Stimulated activated CD4-positive, alpha-beta T cell treated with anti-CD3 and anti-CD28 coated beads, Interleukin-1b, Interleukin-23, amount 100 ng/mL, for 1 hour (primary cell): ENCODE measurements around the gene HSD17B3.
"Not testable (repeated sequence)": the region's sequence is repeated elsewhere in the genome, so short reads cannot be mapped to it uniquely, and the experiment has no call there.

Source experiments
- DNase-seq, 2 donors: peaks; one replicate each; pipeline ENCODE4 v3.0.0-alpha.2; 2020; ENCODE audit warnings: low read depth in 2 of 2

The HSD17B3 gene

DNA sequence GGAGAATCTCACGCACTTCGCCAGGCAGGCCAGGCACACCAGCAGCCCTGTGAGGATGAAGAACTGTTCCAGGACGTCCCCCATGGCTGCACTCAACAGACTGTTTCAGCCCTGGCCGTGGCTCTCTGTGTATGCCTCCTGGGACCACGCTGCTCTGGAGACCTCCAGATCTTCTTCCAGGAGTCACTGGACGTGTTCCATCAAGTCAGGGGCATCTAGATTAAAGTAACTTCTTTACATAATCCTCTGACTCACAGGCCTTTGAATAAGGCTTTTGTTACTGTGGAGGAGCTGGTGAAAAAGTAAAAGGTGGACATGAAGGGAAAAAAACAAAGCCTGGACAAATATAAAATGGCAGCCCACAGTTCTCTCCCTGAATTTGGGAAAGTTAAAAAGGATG is at the start of gene HSD17B3:
TSS of gene HSD17B3 (minus strand) at position 156 of the 400 bp plus-strand sequence. CDS start at position 84, 72 bp downstream.
- DNase-seq, result no peak

DNA sequence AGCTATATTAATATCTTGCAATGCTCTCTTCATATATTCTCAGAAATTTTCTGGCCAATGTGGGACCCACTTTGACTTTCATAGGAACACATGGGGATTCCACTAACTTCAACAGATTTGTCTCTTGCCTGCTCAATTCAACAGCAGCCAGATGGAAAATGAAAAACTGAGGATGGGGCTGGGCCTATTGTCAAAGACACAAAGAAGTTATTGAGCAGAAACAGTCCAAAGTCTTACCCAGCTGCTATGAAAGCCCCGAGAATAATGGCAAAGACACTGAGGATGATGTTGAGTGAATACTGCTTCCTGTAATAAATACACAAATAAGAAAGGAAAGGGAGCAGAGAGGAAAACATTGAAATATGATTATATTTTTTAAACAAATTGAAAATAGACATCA is 48.9 kb upstream of the HSD17B3 start:
- no peak for DNase-seq

DNA sequence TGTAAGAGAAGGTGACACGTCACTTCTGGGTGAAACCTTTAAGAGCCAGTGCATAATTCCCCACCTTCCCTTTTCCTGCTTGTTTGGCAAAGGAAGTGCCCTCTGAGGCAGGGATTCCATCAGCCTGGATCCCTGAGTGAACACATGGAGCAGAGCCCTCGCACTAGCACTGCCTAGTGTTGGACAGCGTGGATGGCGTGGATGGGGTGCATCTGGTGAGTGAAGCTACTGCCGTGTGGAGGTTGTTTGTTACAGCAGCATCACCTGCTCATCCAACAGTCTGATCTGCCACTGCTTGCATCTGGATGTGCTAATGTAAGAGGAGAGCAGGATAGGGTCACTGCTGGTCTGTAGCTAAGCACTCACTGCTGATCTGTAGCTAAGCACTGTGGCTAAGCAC is 46.3 kb upstream of the HSD17B3 start:
- DNase-seq, result no peak

DNA sequence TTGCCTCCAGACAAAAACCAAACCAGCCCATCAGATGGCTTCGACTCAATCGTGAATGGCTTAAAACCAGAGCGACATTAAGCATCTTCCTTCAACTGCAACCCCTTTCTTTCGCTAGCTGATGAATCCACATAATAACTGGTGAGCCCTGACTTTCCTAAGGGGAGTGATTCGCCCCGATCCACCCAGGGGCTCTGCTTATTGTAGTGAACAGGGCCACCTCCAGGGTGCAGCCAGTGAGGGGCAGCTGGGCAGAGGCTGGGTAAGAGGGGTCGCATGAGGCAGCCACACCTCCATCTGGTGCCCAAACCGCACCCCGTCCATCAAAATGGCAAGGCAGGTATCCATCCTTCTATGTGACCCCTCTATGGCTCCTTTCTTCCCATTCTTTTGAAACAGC is 43.6 kb upstream of the HSD17B3 start:
- DNase-seq, result no peak

DNA sequence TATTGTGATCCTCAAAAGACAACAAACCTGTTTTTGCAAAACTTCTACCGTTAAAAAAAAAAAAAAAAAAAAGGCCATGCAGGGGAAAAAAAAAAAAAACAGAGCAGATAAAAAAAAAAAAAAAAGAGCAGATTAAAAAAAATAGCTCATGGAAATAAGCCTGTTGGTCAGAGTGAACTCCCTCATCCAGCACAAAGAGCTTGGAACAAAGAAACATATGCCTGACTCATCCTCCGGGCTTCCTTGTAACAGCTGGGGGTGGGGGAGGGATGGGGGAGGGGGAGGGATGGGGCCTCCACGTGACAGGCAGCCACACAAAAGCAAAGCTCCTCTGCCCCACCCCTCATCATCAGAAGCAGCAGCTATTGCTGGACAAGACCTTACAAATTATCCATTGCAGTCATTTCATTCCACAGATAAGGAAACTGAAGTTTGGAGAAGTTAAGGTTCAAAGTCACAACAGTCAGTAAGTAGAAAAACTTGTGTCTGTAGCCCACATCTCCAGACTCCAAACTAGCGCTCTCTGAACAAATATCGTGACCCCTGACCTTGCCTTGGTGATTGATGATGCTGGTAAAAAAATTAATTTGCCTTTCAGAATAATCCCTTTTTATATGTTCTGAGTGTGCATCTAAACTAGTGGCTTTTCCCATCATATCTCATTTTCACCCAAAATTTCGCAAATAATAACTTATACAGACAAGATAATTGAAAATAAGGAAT is 42.6 kb upstream of the HSD17B3 start:
- DNase-seq, result no peak

DNA sequence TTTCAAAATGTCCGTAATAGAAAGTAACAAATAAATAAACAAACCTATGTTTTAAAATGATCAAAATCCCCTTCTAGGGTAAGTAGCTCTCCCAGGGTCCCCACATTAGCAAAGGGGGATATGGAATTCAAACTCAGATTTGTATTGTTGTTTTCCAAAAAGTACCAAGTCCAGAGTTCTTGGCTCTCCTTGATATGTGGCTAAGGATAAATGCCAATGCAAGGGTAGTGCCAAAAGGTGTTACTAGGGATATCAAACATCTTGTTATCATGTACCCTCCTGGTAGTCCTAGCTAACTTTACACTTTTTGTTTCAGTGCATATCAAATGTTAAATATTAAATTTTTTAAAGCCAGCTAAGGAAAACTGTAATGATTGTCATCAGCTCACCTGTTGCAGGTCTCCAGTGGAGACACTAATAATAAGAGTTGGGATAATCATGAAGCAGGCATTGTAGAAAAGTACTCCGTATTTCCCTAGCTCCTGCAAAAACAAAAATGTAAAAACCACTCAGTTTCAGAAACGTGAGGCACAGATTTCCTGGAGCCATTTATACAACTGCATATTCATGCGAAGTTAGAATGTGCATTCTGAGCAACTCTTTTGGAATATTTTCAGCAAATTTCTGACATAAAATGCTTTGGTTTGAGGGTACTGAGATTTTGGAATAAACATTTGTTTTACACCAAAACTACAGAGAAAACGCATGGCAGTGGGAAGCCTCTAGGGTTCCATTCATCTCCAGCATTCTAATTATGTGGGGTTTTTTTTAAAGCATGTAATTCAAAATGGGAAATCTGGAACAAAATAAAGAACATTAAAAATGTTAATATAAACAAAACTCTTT is 41.8 kb upstream of the HSD17B3 start:
- no peak for DNase-seq

DNA sequence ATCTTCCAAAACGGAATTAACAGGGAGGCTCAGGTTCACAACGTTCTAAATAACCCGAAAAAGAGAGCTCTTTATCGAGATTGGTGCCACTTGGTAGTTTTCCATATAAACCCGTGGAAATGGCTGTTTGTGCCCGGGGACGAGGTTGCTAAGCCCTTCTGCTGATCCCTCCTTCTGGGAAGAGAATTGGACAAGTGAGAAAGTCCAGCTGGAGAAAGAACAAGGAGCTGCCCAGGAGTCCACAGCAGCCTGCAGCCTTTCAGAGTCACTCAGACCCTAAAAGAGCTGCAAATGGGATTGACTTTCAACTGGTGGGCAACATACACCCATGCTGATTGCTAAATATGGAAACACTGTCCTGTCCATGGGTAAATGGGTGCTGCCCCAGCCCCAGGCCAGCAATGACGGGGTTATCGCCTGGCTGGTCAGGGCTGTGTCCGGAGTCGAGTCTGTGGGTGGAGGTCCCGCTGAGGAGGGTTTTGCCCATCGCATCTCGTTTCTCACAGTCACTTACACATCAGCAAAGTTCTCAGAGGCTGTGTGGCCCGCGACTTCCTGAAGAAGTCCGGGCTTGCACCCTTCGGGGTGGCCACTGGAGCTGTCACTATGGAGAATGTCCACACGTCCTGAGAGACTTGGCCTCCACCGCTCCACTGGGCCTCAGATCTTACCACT is 40.7 kb upstream of the HSD17B3 start:
- no peak for DNase-seq

DNA sequence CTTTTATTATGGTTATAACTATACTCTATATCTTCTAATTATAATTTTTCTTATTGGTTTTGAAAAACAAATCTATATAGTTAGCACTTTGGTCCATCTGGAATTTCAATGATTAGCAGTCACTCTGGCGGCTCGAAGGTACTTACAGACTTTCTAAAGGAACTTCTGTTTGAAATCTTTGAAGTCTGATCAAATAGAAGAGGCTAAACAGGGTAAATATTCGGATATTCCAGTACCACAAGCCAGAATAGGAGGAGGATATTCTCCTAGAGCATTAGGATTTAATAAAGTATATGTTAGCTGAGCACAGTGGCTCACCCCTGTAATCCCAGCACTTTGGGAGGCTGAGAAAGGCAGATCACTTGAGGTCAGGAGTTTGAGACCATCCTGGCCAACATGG is 38.7 kb upstream of the HSD17B3 start:
- no peak for DNase-seq

DNA sequence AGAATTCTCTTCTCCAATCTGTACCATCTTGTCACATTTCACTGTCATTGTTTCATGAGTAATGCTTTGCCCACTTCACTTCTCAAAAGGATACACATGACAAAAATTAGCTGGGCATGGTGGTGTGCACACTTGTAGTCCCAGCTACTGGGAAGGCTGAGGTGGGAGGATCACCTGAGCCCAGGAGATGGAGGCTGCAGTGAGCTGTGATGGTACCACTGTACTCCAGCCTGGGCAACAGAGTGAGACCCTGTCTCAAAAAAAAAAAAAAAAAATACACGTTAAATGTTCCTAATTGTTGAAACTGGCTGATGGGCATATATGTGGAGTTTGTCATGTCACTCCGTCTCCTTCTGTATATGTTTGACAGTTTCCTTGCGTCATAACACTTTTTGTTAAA is 36.3 kb upstream of the HSD17B3 start:
- DNase-seq, result no peak

DNA sequence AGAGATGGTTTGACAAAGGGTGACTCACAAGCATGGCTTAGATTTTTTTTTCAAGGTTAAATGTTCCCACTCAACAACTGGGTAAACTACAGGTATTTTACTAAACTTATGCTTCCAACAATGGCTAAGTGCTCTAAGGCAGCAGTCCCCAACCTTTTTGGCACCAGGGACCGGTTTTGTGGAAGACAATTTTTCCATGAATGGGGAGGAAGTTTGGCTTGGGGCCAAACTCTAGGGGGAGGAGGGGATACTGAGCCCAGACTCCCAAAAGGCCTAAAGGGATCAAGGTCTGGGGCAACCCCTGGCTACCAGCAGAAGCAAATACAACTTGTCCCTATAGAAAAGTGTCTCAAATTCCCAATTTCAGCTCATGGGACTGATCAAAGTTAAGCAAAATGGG is 32.0 kb upstream of the HSD17B3 start:
- no peak for DNase-seq

DNA sequence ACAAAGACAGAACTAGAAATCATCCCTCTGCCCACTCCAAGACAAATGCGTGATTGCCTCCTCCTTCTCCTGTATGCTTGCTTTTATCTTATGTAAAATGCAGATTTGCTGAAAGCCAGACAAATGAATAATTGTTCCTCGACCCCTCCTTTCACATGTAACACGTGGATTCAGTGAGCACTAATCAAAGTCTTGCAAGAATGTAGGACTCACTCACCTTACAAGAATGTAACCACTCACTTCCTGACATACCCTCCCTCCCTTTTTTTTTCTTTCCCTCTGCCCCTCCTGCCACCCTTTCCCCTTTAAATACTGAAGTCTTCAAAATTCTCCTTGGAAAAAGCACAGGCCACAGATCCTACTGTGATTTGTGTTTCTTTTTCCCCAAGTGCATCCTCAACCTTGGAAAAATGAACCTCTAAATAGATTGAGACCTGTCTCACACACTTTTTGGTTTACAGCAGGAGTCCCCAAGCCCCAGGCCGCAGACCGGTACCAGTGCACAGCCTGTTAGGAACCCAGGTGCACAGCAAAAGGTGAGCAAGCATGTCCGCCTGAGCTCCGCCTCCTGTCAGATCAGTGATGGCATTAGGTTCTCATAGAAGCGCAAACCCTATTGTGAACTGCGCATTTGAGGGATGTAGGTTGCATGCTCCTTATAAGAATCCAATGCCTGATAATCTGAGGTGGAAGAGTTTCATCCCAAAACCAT is 29.4 kb upstream of the HSD17B3 start:
- DNase-seq, result no peak

DNA sequence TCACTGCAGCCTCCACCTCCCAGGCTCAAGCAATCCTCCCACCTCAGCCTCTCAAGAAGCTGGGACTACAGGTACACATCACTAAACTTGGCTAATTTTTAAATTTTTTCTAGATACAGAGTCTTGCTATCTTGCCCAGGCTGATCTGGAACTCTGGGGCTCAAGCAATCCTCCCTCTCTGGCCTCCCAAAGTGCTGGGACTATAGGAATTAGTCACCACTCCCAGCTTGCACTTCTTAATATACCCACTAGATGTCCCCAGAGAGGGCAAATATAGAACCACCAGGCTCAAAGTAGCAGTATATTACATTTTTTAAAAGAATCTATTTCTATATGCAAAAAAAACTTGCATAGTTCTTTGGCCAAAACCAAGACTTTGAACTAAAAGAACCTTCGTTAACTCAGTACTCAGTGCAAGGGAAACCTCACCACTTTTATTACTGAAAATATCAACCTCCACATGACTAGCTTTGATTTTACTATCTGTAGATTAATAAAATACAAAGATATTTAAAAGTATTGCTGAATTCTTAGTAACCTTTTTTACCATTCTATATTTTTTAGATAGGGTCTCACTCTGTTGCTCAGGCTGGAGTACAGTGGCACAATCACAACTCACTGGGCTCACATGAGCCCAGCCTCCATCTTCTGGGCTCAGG is 25.8 kb upstream of the HSD17B3 start:
- peak; percentile 2 to 8 for DNase-seq

DNA sequence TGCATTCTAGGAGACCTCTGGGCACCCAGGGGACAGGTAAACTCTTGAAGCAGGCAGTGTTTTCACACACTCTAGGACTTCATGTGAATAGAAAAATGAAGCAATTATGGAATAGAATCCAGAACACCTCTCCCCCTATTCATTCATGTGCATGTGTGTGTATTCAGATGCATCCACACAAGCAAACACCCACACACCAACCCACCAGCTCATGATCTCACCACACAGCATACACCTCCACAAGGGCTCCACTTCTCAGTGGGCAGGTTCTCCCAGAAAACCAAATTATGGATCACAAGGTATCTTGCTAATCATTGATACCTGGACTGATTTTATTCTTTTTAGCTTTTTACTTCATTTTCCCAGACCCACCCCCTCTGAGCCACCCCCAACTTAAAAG is 21.2 kb upstream of the HSD17B3 start:
- no peak for DNase-seq

DNA sequence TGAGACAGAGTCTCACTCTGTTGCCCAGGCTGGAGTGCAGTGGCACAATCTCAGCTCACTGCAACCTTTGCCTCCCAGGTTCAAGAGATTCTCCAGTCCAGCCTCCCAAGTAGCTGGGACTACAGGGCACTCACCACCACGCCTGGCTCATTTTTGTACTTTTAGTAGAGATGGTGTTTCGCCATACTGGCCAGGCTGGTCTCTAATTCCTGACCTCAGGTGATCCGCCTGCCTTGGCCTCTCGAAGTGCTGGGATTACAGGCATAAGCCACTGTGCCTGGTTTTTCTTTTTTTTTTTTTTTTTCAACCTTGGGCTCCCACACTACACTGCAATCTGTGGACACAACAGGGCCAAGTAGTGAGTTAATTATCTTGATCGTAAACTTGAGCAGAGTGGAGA is 20.8 kb upstream of the HSD17B3 start:
- not testable (repeated sequence) for DNase-seq

DNA sequence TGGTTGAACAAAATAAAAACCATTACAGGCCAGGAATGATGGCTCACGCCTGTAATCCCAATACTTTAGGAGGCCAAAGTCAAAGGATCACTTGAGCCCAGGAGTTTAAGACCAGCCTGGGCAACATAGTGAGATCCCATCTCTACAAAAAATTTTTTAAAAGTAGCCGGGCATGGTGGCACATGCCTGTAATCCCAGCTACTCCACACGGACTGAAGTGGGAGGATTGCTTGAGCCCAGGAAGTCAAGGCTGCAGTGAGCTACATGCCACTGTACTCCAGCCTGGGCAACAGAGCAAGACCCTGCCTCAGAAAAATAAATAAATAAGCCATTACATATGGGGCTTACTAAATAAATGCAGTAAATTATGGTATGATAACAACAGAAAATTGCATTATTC is 20.2 kb upstream of the HSD17B3 start:
- DNase-seq, result not testable (repeated sequence)

DNA sequence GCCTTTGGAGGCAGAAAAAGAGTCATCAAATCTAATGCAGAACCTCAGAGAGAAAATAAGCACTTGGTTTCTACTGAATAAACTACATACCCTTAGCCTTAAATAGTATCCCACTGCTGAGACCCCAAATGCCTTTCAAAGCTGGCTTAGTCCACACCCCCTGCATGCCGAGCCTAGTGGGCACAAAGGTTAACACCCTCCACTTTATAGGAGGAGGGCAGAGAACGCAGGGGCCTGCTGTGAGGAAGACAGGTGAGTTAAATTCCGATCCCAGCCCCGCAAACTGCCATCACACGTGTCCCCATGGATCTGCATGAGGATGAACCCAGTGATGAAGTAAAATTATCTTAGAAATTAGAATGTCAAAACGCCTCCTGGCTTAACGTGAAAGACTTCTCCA is 19.5 kb upstream of the HSD17B3 start:
- no peak for DNase-seq

DNA sequence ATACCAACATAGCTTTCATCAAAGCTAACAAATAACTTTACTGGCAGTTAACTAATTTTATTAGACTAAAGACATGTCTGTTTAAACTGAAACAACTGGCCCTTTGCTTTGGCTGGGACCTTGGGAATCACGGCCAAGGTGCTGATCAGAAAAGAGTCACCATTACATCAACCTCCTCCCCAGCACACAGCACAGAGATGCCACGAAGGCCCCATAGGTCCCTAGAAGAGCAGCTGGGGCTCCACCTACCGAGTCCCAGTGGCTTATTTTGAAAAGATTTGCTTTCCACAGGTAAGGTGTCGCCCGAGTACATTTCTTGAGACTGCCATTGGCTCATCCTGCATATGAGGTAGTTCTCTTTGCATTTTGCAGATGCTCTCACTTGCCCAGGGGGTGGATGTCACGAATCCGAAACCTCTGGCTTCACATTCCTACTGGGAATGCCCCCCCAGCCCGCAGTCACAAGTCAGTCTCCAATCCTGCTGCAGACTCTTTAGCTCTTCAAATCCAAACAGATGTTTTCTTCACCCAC is 18.8 kb upstream of the HSD17B3 start:
- no peak for DNase-seq

DNA sequence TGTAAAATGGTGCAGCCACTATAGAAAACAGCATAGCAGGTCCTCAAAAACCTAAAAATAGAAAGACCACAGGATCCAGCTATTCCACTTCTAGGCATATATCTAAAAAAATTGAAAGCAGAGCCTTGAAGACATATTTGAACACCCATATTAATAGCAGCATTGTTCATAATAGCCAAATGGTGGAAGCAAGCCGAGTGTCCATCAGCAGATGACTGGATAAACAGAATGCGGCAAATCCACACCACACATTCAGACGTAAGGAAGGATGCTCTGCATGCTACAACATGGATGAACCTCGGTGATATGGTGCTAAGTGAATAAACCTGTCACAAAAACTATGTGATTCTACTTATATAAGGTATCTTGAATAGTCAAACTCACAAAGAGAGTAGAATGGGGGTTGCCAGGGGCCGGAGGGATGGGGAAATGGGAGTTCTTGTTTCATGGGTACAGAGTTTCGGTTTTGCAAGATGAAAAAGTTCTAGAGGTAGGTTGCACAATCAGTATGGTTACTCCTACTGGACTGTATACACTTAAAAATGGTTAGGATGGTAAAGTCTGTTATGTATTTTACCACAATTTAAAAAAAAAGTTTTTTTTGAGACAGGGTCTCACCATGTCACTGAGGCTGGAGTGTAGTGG is 17.1 kb upstream of the HSD17B3 start:
- no peak for DNase-seq

DNA sequence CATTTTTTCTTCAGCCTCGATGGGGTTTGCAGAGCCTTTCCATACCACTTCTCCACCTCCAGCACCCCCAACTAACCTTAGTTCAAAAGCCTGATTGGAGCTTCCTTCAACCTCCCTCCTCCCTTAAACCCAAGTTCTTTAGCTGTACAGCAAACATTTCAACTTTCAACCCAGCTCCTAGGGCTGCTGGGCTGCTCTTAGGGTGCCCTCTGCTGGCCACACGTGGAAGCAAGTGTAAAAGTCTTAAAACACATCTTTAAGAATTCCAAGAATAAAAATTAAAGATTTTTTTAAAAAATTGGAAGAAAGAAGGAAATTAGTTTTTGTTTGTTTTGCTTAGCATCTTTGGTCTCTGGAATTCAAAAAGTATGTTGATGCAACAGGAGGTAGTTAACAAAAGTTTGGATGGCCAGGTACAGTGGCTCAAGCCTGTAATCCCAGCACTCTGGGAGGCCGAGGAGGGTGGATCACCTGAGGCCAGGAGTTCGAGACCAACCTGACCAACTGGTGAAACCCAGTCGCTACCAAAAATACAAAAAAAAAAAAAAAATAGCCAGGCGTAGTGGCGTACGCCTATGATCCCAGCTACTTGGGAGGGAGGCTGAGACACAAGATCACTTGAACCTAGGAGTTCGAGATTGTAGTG is 15.5 kb upstream of the HSD17B3 start:
- DNase-seq, result peak in 1 of 2 donors; percentile 18

DNA sequence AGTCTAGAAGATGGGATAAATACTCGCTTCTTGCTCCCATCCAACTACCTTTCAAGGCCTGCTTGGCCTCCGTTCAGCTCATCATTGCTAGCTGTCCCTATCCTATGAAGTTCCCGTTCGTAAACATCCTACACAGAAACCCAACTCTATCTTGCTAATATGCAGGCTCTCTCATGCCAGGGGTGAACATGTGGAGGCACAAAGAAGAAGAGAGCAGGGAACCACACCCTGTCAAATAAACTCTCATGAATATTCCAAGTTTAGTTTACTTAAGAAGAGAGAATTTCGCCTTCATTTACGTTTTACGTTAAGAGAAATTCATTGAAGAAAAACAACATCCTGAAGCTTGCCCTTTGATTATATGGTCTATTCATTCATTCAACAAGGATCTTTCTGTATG is 7.9 kb upstream of the HSD17B3 start:
- no peak for DNase-seq
